Measurements from ENCODE around the gene BRD1. TPM values are rescaled to one million over a fixed set of nuclear protein-coding genes. Genes with fewer than 3 reads are reported as not detected.

The BRD1 gene
- total RNA-seq, 2 donors from 2014 or later: 127 to 153 TPM

- Mint-ChIP-seq H3K36me3 (ENCODE audit: low read depth) (no peaks in the 10 kb centered on the region), H3K27ac (no peak overlapping the region), H3K27me3 (no peaks in the 10 kb centered on the region), H3K4me1 (peaks cover 17% of the 10 kb centered on the region), H3K4me3 (peak overlapping the region; percentile 77)
- ATAC-seq (no peak), DNase-seq (peak in 1 of 3 donors; percentile 23)
- H3K9me3 ChIP-seq (ENCODE audit: control insufficient read depth, low read length, poor library complexity, severe bottlenecking): no peaks in the 10 kb centered on the region
These were observed 21.7 kb upstream of the BRD1 start for GRCh38 chr22:49849161-49850020.

GRCh38 chr22:49848690-49849160, 21.1 kb upstream of the BRD1 start:
- H3K36me3 Mint-ChIP-seq (ENCODE audit: low read depth): no peaks in the 10 kb centered on the region
- no peaks in the 10 kb centered on the region for H3K27me3 Mint-ChIP-seq
- peaks cover 17% of the 10 kb centered on the region for H3K4me1 Mint-ChIP-seq
- ATAC-seq: no peak
- no peaks in the 10 kb centered on the region for H3K9me3 ChIP-seq (ENCODE audit: control insufficient read depth, low read length, poor library complexity, severe bottlenecking)
- no peak for DNase-seq
- H3K27ac Mint-ChIP-seq: no peak overlapping the region
- H3K4me3 Mint-ChIP-seq: peak overlapping the region; percentile 73

- Mint-ChIP-seq H3K4me1 (peaks cover 17% of the 10 kb centered on the region), H3K36me3 (ENCODE audit: low read depth) (no peaks in the 10 kb centered on the region), H3K27ac (peak overlapping the region; percentile 69), H3K27me3 (no peaks in the 10 kb centered on the region), H3K4me3 (peak overlapping the region; percentile 73)
- H3K9me3 ChIP-seq (ENCODE audit: control insufficient read depth, low read length, poor library complexity, severe bottlenecking): no peaks in the 10 kb centered on the region
- no peak for ATAC-seq
- no peak for DNase-seq
These were observed 20.3 kb upstream of the BRD1 start for GRCh38 chr22:49847751-49848689.

- H3K9me3 ChIP-seq (ENCODE audit: control insufficient read depth, low read length, poor library complexity, severe bottlenecking): no peaks in the 10 kb centered on the region
- Mint-ChIP-seq H3K27me3 (no peaks in the 10 kb centered on the region), H3K27ac (no peak overlapping the region), H3K4me3 (no peak overlapping the region), H3K36me3 (ENCODE audit: low read depth) (no peaks in the 10 kb centered on the region), H3K4me1 (peaks cover 9% of the 10 kb centered on the region)
- DNase-seq: no peak
- no peak for ATAC-seq
These were observed 18.2 kb upstream of the BRD1 start for GRCh38 chr22:49845666-49846459.

GRCh38 chr22:49845241-49845640, 17.6 kb upstream of the BRD1 start:
- H3K9me3 ChIP-seq (ENCODE audit: control insufficient read depth, low read length, poor library complexity, severe bottlenecking): no peaks in the 10 kb centered on the region
- Mint-ChIP-seq H3K36me3 (ENCODE audit: low read depth) (no peaks in the 10 kb centered on the region), H3K27me3 (no peaks in the 10 kb centered on the region), H3K4me3 (no peak overlapping the region), H3K27ac (no peak overlapping the region), H3K4me1 (peaks cover 11% of the 10 kb centered on the region)
- no peak for DNase-seq
- no peak for ATAC-seq

- Mint-ChIP-seq H3K36me3 (ENCODE audit: low read depth) (no peaks in the 10 kb centered on the region), H3K27ac (peak overlapping the region; percentile 97), H3K27me3 (no peaks in the 10 kb centered on the region), H3K4me3 (peak overlapping the region; percentile 93), H3K4me1 (peaks cover 28% of the 10 kb centered on the region)
- DNase-seq: peak; percentile 85 to 91 (median 89)
- no peaks in the 10 kb centered on the region for H3K9me3 ChIP-seq (ENCODE audit: control insufficient read depth, low read length, poor library complexity, severe bottlenecking)
- ATAC-seq: peak; percentile 95
These were observed 11.4 kb upstream of the BRD1 start for GRCh38 chr22:49838771-49839717.

- peaks cover 20% of the 10 kb centered on the region for H3K4me1 Mint-ChIP-seq
- DNase-seq (no peak), ATAC-seq (no peak)
- H3K9me3 ChIP-seq (ENCODE audit: control insufficient read depth, low read length, poor library complexity, severe bottlenecking): no peaks in the 10 kb centered on the region
- H3K36me3 Mint-ChIP-seq (ENCODE audit: low read depth): no peaks in the 10 kb centered on the region
- H3K27ac Mint-ChIP-seq: no peak overlapping the region
- H3K27me3 Mint-ChIP-seq: no peaks in the 10 kb centered on the region
- H3K4me3 Mint-ChIP-seq: no peak overlapping the region
These were observed 5.8 kb upstream of the BRD1 start for GRCh38 chr22:49833340-49834007.

GRCh38 chr22:49829044-49829853, 1.6 kb upstream of the BRD1 start:
- no peaks in the 10 kb centered on the region for H3K27me3 Mint-ChIP-seq
- H3K4me3 Mint-ChIP-seq: peak overlapping the region; percentile 68
- no peak for DNase-seq
- H3K9me3 ChIP-seq (ENCODE audit: control insufficient read depth, low read length, poor library complexity, severe bottlenecking): no peaks in the 10 kb centered on the region
- ATAC-seq: peak; percentile 17
- peaks cover 32% of the 10 kb centered on the region for H3K4me1 Mint-ChIP-seq
- peak overlapping the region; percentile 97 for H3K27ac Mint-ChIP-seq
- H3K36me3 Mint-ChIP-seq (ENCODE audit: low read depth): no peaks in the 10 kb centered on the region

GRCh38 chr22:49828599-49828965, 909 bp upstream of the BRD1 start:
- DNase-seq: no peak
- ATAC-seq: no peak
- H3K4me3 Mint-ChIP-seq: peak overlapping the region; percentile 68
- H3K4me1 Mint-ChIP-seq: peaks cover 37% of the 10 kb centered on the region
- no peaks in the 10 kb centered on the region for H3K9me3 ChIP-seq (ENCODE audit: control insufficient read depth, low read length, poor library complexity, severe bottlenecking)
- no peaks in the 10 kb centered on the region for H3K27me3 Mint-ChIP-seq
- H3K27ac Mint-ChIP-seq: peak overlapping the region; percentile 97
- peaks cover 6% of the 10 kb centered on the region for H3K36me3 Mint-ChIP-seq (ENCODE audit: low read depth)

- H3K9me3 ChIP-seq (ENCODE audit: control insufficient read depth, low read length, poor library complexity, severe bottlenecking): no peaks in the 10 kb centered on the region
- Mint-ChIP-seq H3K27ac (no peak overlapping the region), H3K27me3 (no peaks in the 10 kb centered on the region), H3K4me3 (peak overlapping the region; percentile 74), H3K4me1 (peaks cover 39% of the 10 kb centered on the region), H3K36me3 (ENCODE audit: low read depth) (peaks cover 7% of the 10 kb centered on the region)
- ATAC-seq (peak; percentile 27), DNase-seq (peak in 1 of 3 donors; percentile 35)
These were observed 311 bp downstream of the BRD1 start for GRCh38 chr22:49827271-49827852.
